Panc1 (cell line): ENCODE data around the gene B3GNT4. TPM values are rescaled to one million over a fixed set of nuclear protein-coding genes. Genes with fewer than 3 reads are reported as not detected.

Source experiments
- total RNA-seq: library from RNA; stranded (reverse); gene quantifications from one replicate; pipeline ENCODE4 v1.2.1, GENCODE V29; 2021; ENCODE audit not compliant: unreplicated experiment

Gene B3GNT4
- total RNA-seq, 1 experiment from 2014 or later, result 1.8 TPM

Other genes starting within 250 kb of the B3GNT4 start
- gene BCL7A, start 181.8 kb upstream of the B3GNT4 start, total RNA-seq, result 14.5 TPM
- gene MLXIP, start 125.0 kb upstream of the B3GNT4 start, total RNA-seq, result 124 TPM
- gene IL31, start 29.5 kb upstream of the B3GNT4 start, total RNA-seq, result not detected
- 1.5 TPM for gene LRRC43, start 20.6 kb upstream of the B3GNT4 start, total RNA-seq
- 71.5 TPM for gene DIABLO, start 22.3 kb downstream of the B3GNT4 start, total RNA-seq
- 35.2 TPM for gene VPS33A, start 62.8 kb downstream of the B3GNT4 start, total RNA-seq
- gene CLIP1, start 219.0 kb downstream of the B3GNT4 start, total RNA-seq, result 117 TPM